Measurements from ENCODE around the gene SKIC8.
A peak's percentile ranks its signal among the peaks of the same experiment; 100 is the strongest.

The SKIC8 gene

DNA sequence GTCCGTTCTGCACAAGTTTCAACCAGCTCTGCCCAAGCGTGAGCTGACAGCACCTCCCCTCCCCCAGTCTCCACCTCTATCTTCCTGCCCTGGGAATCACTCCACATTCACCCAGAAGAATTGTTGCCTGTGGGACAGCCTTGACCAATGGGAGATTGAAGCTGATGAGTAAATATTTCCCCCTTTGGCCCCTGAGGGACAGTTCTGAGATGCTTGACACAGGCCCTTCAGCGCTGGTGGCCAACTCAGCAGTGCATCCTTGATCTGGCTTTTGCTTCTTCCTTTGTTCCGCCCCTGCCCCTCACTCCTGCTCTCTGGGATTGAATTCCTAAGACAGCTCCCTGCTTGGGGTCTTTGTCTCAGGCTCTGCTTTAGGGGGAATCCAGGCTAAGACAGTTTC is 13.1 kb upstream of the SKIC8 start:
- H3K9me3 ChIP-seq (ENCODE audit: low read length) = no peaks in the 10 kb centered on the region
- H3K4me2 ChIP-seq (ENCODE audit: low read length) = no peak overlapping the region
- no peaks in the 10 kb centered on the region for H3K79me2 ChIP-seq (ENCODE audit: insufficient read depth, low read length)
- H3K27me3 ChIP-seq (ENCODE audit: insufficient read depth, low read length) = no peaks in the 10 kb centered on the region
- no peak overlapping the region for H3K9ac ChIP-seq (ENCODE audit: low read length)
- TF ChIP-seq EZH2 (IDR thresholded peaks at IDR 0.05; ENCODE audit: borderline replicate concordance, low read length) = no peak
- TF ChIP-seq, protein P1, sequence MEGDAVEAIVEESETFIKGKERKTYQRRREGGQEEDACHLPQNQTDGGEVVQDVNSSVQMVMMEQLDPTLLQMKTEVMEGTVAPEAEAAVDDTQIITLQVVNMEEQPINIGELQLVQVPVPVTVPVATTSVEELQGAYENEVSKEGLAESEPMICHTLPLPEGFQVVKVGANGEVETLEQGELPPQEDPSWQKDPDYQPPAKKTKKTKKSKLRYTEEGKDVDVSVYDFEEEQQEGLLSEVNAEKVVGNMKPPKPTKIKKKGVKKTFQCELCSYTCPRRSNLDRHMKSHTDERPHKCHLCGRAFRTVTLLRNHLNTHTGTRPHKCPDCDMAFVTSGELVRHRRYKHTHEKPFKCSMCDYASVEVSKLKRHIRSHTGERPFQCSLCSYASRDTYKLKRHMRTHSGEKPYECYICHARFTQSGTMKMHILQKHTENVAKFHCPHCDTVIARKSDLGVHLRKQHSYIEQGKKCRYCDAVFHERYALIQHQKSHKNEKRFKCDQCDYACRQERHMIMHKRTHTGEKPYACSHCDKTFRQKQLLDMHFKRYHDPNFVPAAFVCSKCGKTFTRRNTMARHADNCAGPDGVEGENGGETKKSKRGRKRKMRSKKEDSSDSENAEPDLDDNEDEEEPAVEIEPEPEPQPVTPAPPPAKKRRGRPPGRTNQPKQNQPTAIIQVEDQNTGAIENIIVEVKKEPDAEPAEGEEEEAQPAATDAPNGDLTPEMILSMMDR (IDR thresholded peaks at IDR 0.05; ENCODE audit: low read length) = no peak
- H3F3A ChIP-seq (ENCODE audit: insufficient read depth, low read length) = no peaks in the 10 kb centered on the region
- no peaks in the 10 kb centered on the region for H3K4me1 ChIP-seq (ENCODE audit: insufficient read depth, low read length, severe bottlenecking)
- no peaks in the 10 kb centered on the region for H3K9me2 ChIP-seq (ENCODE audit: low read depth, low read length)
- H3K27ac ChIP-seq (ENCODE audit: low read depth, low read length, poor library complexity, severe bottlenecking) = no peak overlapping the region
- H2AFZ ChIP-seq (ENCODE audit: low read length) = no peak overlapping the region
- no peaks in the 10 kb centered on the region for H4K20me1 ChIP-seq (ENCODE audit: insufficient read depth, low read length)
- H3K36me3 ChIP-seq (ENCODE audit: insufficient read depth, low read length) = no peaks in the 10 kb centered on the region
- no peak overlapping the region for H3K4me3 ChIP-seq (ENCODE audit: low read depth, low read length, poor library complexity, severe bottlenecking)

GRCh38 chr15:78311292-78311691 is 11.9 kb upstream of the SKIC8 start:
- Histone ChIP-seq H3K9ac (ENCODE audit: low read length) (no peak overlapping the region), H4K20me1 (ENCODE audit: insufficient read depth, low read length) (no peaks in the 10 kb centered on the region), H3K4me1 (ENCODE audit: insufficient read depth, low read length, severe bottlenecking) (no peaks in the 10 kb centered on the region), H3K9me3 (ENCODE audit: low read length) (no peaks in the 10 kb centered on the region), H3K79me2 (ENCODE audit: insufficient read depth, low read length) (no peaks in the 10 kb centered on the region), H3K4me3 (ENCODE audit: low read depth, low read length, poor library complexity, severe bottlenecking) (no peak overlapping the region), H2AFZ (ENCODE audit: low read length) (no peak overlapping the region), H3K27me3 (ENCODE audit: insufficient read depth, low read length) (no peaks in the 10 kb centered on the region), H3K9me2 (ENCODE audit: low read depth, low read length) (no peaks in the 10 kb centered on the region), H3K4me2 (ENCODE audit: low read length) (no peak overlapping the region), H3K36me3 (ENCODE audit: insufficient read depth, low read length) (no peaks in the 10 kb centered on the region), H3F3A (ENCODE audit: insufficient read depth, low read length) (no peaks in the 10 kb centered on the region), H3K27ac (ENCODE audit: low read depth, low read length, poor library complexity, severe bottlenecking) (no peak overlapping the region)
- TF ChIP-seq, protein P1 (IDR thresholded peaks at IDR 0.05; ENCODE audit: low read length) = no peak
- TF ChIP-seq EZH2 (IDR thresholded peaks at IDR 0.05; ENCODE audit: borderline replicate concordance, low read length) = no peak

- H3K4me3 ChIP-seq (ENCODE audit: low read depth, low read length, poor library complexity, severe bottlenecking) = no peak overlapping the region
- no peaks in the 10 kb centered on the region for H3K4me1 ChIP-seq (ENCODE audit: insufficient read depth, low read length, severe bottlenecking)
- H3K9me2 ChIP-seq (ENCODE audit: low read depth, low read length) = no peaks in the 10 kb centered on the region
- H3K79me2 ChIP-seq (ENCODE audit: insufficient read depth, low read length) = no peaks in the 10 kb centered on the region
- H3F3A ChIP-seq (ENCODE audit: insufficient read depth, low read length) = no peaks in the 10 kb centered on the region
- H3K27me3 ChIP-seq (ENCODE audit: insufficient read depth, low read length) = no peaks in the 10 kb centered on the region
- H2AFZ ChIP-seq (ENCODE audit: low read length) = no peak overlapping the region
- H3K9me3 ChIP-seq (ENCODE audit: low read length) = no peaks in the 10 kb centered on the region
- TF ChIP-seq, protein P1 (IDR thresholded peaks at IDR 0.05; ENCODE audit: low read length) = peak; percentile 80
- no peak for TF ChIP-seq EZH2 (IDR thresholded peaks at IDR 0.05; ENCODE audit: borderline replicate concordance, low read length)
- no peak overlapping the region for H3K9ac ChIP-seq (ENCODE audit: low read length)
- no peak overlapping the region for H3K4me2 ChIP-seq (ENCODE audit: low read length)
- no peaks in the 10 kb centered on the region for H4K20me1 ChIP-seq (ENCODE audit: insufficient read depth, low read length)
- H3K36me3 ChIP-seq (ENCODE audit: insufficient read depth, low read length) = no peaks in the 10 kb centered on the region
- no peak overlapping the region for H3K27ac ChIP-seq (ENCODE audit: low read depth, low read length, poor library complexity, severe bottlenecking)
Measured at GRCh38 chr15:78308422-78309032, 9.1 kb upstream of the SKIC8 start.

All from OCI-LY1 (cell line).